Measurements from ENCODE around the gene FGFR4.

FGFR4 gene

GRCh38 chr5:177085985-177086653 lies 596 bp upstream of the FGFR4 start:
- DNase-seq, result no peak

GRCh38 chr5:177087398-177088005 lies 787 bp downstream of the FGFR4 start:
- no peak for DNase-seq

GRCh38 chr5:177089127-177089526 lies 2.4 kb downstream of the FGFR4 start:
- DNase-seq, result no peak

GRCh38 chr5:177089825-177090641 lies 3.3 kb downstream of the FGFR4 start:
- no peak for DNase-seq

GRCh38 chr5:177090813-177091212 lies 4.1 kb downstream of the FGFR4 start:
- no peak for DNase-seq

- DNase-seq, result no peak
Measured at GRCh38 chr5:177091232-177091631, 4.5 kb downstream of the FGFR4 start.

GRCh38 chr5:177092178-177093081 lies 5.7 kb downstream of the FGFR4 start:
- no peak for DNase-seq

GRCh38 chr5:177093082-177093712 lies 6.5 kb downstream of the FGFR4 start:
- no peak for DNase-seq

- DNase-seq, result no peak
Measured at GRCh38 chr5:177093803-177094202, 7.1 kb downstream of the FGFR4 start.

- no peak for DNase-seq
Measured at GRCh38 chr5:177094224-177095087, 7.7 kb downstream of the FGFR4 start.

- no peak for DNase-seq
Measured at GRCh38 chr5:177095088-177095669, 8.5 kb downstream of the FGFR4 start.

GRCh38 chr5:177096162-177097015 lies 9.7 kb downstream of the FGFR4 start:
- no peak for DNase-seq

- DNase-seq, result no peak
Measured at GRCh38 chr5:177097016-177097985, 10.6 kb downstream of the FGFR4 start.

GRCh38 chr5:177098120-177098469 lies 11.4 kb downstream of the FGFR4 start:
- DNase-seq, result no peak

GRCh38 chr5:177098470-177099141 lies 11.9 kb downstream of the FGFR4 start:
- DNase-seq, result no peak

- no peak for DNase-seq
Measured at GRCh38 chr5:177099422-177100093, 12.8 kb downstream of the FGFR4 start.

- DNase-seq, result no peak
Measured at GRCh38 chr5:177100714-177101121, 14.0 kb downstream of the FGFR4 start.

Measured in KG1 (cell line).